ENCODE results near the gene THAP7.

The THAP7 gene

DNA sequence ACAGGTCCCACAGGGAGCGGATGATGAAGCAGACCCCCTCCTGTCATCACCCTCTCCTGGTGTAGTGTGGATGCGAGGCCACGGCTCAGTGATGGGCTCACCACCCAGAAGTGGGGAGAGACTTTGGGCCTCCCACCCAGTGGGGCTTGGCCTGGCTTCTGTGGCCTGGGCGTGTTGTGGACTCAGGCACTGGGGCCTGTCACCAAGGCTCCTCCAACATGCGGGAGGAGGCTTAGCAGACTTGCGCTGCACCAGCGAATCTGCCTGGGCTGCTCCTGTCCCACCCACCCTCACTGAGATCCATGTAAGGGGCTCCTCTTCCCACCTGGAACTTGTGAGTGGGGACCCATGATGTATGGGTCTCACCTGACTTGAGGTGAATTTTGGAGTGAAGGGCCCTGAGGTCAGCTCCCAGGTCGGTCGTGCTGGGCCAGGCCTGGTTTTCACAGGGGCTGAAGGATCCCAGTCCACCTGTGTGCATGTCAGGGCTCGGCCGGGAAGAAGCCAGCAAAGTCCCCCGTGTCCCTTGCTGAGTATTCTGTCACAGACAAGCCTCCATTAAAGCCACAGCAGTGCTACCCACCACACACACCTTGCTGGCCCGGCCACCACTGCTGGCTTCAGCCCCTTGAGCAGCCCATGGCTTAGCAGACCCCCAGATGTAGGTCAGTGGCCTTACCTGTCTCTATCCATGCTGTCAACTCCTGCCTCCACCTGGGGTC, 4.2 kb downstream of the THAP7 start:
- TF ChIP-seq, protein P1, sequence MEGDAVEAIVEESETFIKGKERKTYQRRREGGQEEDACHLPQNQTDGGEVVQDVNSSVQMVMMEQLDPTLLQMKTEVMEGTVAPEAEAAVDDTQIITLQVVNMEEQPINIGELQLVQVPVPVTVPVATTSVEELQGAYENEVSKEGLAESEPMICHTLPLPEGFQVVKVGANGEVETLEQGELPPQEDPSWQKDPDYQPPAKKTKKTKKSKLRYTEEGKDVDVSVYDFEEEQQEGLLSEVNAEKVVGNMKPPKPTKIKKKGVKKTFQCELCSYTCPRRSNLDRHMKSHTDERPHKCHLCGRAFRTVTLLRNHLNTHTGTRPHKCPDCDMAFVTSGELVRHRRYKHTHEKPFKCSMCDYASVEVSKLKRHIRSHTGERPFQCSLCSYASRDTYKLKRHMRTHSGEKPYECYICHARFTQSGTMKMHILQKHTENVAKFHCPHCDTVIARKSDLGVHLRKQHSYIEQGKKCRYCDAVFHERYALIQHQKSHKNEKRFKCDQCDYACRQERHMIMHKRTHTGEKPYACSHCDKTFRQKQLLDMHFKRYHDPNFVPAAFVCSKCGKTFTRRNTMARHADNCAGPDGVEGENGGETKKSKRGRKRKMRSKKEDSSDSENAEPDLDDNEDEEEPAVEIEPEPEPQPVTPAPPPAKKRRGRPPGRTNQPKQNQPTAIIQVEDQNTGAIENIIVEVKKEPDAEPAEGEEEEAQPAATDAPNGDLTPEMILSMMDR (IDR thresholded peaks at IDR 0.05; ENCODE audit: poor library complexity, severe bottlenecking) = no peak

DNA sequence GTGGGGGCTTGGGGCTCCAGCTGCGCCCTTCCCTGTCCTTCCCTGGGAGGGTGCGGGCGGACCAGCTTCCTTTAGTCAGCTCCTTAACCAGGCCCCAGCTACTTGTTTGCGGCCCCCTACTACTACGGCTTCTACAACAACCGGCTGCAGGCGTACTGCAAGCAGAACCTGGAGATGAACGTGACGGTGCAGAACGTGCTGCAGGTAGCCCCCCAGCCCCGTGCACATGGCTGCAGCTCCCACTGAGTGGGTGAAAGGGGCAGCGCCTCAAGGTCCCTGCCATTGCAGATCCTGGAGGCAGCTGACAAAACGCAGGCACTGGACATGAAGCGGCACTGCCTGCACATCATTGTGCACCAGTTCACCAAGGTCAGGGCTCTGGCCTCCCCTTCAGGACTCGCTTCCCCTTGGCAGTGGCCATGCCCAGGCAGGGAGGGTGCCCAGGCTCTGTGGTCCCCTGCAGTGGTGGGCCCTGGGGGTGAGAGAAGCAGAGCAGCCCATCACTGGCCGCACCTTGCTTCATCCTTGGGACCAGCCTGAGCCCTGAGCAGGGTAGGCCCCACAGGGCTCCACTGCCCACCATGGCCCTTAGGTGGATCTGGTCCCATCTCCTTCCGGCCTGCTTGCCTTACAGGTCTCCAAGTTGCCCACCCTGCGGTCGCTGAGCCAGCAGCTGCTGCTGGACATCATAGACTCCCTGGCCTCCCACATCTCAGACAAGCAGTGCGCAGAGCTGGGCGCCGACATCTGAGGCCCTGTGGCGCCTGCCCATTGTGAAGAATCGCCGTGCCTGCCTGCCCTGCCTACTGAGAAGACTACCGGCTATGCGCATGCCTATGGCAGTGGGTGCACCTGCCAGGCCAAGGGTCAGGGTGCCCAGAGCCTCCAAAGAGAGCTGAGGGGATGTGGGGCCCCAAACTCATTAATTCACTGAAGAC, 5.1 kb downstream of the THAP7 start:
- H3K27me3 ChIP-seq (ENCODE audit: insufficient read depth, poor library complexity, severe bottlenecking) = no peaks in the 10 kb centered on the region
- peaks cover 32% of the 10 kb centered on the region for H3K36me3 ChIP-seq (ENCODE audit: low read depth)
- TF ChIP-seq, protein P1 (IDR thresholded peaks at IDR 0.05; ENCODE audit: poor library complexity, severe bottlenecking) = no peak
- peaks cover 2% of the 10 kb centered on the region for H3K9me3 ChIP-seq (ENCODE audit: severe bottlenecking)
- H3K27ac ChIP-seq (ENCODE audit: poor library complexity, severe bottlenecking) = no peak overlapping the region
- DNase-seq (ENCODE audit: low spot score) = no peak
- no peak for ATAC-seq (ENCODE audit: low read depth)
- H3K4me1 ChIP-seq (ENCODE audit: insufficient read depth, poor library complexity, severe bottlenecking) = no peaks in the 10 kb centered on the region
- no peak overlapping the region for H3K4me3 ChIP-seq (ENCODE audit: severe bottlenecking)

More for the DNA sequence above, 4.2 kb downstream of the THAP7 start:
- Histone ChIP-seq H3K27ac (ENCODE audit: poor library complexity, severe bottlenecking) (no peak overlapping the region), H3K36me3 (ENCODE audit: low read depth) (peaks cover 24% of the 10 kb centered on the region), H3K4me1 (ENCODE audit: insufficient read depth, poor library complexity, severe bottlenecking) (no peaks in the 10 kb centered on the region), H3K4me3 (ENCODE audit: severe bottlenecking) (no peak overlapping the region), H3K9me3 (ENCODE audit: severe bottlenecking) (peaks cover 2% of the 10 kb centered on the region), H3K27me3 (ENCODE audit: insufficient read depth, poor library complexity, severe bottlenecking) (no peaks in the 10 kb centered on the region)
- DNase-seq (ENCODE audit: low spot score) (no peak), ATAC-seq (ENCODE audit: low read depth) (no peak)

DNA sequence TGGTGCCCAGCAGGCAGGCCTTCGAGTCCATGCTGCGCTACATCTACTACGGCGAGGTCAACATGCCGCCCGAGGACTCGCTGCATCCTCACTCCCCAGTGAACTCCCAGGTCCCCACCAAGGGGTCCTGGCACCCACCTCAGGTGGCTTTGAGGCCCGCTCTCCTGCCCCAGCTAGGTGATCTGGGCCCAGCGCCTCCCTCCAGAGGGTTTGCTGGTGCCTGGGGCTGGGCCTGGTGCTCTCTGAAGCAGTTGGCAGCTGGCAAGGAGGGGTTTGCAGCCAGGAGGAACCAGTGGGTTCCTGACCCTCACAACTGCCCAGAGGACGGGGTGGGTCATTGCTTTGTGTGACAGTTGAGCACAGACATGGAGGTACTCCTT, 5.9 kb downstream of the THAP7 start:
- no peak overlapping the region for H3K4me3 ChIP-seq (ENCODE audit: severe bottlenecking)
- no peaks in the 10 kb centered on the region for H3K27me3 ChIP-seq (ENCODE audit: insufficient read depth, poor library complexity, severe bottlenecking)
- no peak overlapping the region for H3K27ac ChIP-seq (ENCODE audit: poor library complexity, severe bottlenecking)
- TF ChIP-seq, protein P1 (IDR thresholded peaks at IDR 0.05; ENCODE audit: poor library complexity, severe bottlenecking) = no peak
- peaks cover 34% of the 10 kb centered on the region for H3K36me3 ChIP-seq (ENCODE audit: low read depth)
- DNase-seq (ENCODE audit: low spot score) (no peak), ATAC-seq (ENCODE audit: low read depth) (no peak)
- H3K4me1 ChIP-seq (ENCODE audit: insufficient read depth, poor library complexity, severe bottlenecking) = no peaks in the 10 kb centered on the region
- H3K9me3 ChIP-seq (ENCODE audit: severe bottlenecking) = peaks cover 2% of the 10 kb centered on the region

DNA sequence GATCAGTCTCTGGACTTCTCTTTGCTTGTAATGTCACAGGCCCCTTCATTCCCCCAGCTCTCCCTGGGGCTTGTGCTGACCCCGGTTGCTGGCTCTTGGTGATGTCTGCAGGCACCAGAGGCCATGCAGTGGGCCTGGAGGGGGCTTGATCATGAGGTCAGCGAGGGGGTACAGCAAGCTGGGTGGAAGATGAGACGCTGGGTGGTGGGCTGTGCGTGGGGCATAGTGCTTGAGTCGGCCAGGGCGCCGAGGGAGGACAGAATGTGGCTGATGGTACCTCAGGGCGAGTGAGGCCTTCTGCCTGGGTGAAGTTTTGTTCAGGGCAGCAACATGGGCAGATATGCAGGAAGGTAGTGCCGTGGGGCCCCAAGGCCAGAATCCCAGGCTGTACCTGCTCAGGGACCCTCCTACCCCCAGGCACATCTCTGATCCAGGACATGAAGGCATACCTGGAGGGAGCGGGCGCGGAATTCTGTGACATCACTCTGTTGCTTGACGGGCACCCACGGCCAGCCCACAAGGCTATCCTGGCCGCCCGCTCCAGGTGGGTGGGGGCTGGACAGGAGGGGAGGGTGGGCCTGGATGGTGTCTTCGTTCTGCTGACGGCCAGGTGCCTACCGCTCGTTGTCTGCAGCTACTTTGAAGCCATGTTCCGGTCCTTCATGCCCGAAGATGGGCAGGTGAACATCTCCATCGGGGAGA, 6.4 kb downstream of the THAP7 start:
- no peak for DNase-seq (ENCODE audit: low spot score)
- H3K27ac ChIP-seq (ENCODE audit: poor library complexity, severe bottlenecking) = no peak overlapping the region
- H3K27me3 ChIP-seq (ENCODE audit: insufficient read depth, poor library complexity, severe bottlenecking) = no peaks in the 10 kb centered on the region
- H3K4me3 ChIP-seq (ENCODE audit: severe bottlenecking) = no peak overlapping the region
- ATAC-seq (ENCODE audit: low read depth) = no peak
- no peaks in the 10 kb centered on the region for H3K9me3 ChIP-seq (ENCODE audit: severe bottlenecking)
- TF ChIP-seq, protein P1 (IDR thresholded peaks at IDR 0.05; ENCODE audit: poor library complexity, severe bottlenecking) = no peak
- H3K4me1 ChIP-seq (ENCODE audit: insufficient read depth, poor library complexity, severe bottlenecking) = no peaks in the 10 kb centered on the region
- H3K36me3 ChIP-seq (ENCODE audit: low read depth) = peaks cover 31% of the 10 kb centered on the region

Data from RWPE2 (cell line).